MM.1S (cell line): Measurements from ENCODE around the gene SCN2A.

Experiments
- CTCF ChIP-seq: fragments of 300-600 bp; sonication (generic); IDR thresholded peaks from 2 replicates; pipeline ENCODE4 v1.5.1; 2016; ENCODE audit warnings: antibody characterized with exemption, low read length, mixed read lengths
- EZH2 ChIP-seq: fragments of 300-600 bp; sonication (generic); optimal IDR thresholded peaks from 2 replicates; pipeline ENCODE3; 2017; ENCODE audit warnings: low read depth, mild to moderate bottlenecking, antibody characterized with exemption, low read length, mixed read lengths

GRCh38 chr2:165357758-165358157 lies 118.5 kb downstream of the SCN2A start:
- TF ChIP-seq CTCF (no peak), EZH2 (no peak)
